Measurements from ENCODE around the gene LRPPRC. TPM values are rescaled to one million over a fixed set of nuclear protein-coding genes. Genes with fewer than 3 reads are reported as not detected.

Gene LRPPRC
- total and polyA plus RNA-seq, 9 of the 15 experiments (the other 6 are each of a cell fraction or from before 2014, with no cell fraction given) = 41.5 to 214 (median 138) TPM

- no peak for TF ChIP-seq BMI1 (IDR thresholded peaks at IDR 0.05; ENCODE audit: low read length)
- TF ChIP-seq ZNF324 (CRISPR knock-in tag; IDR thresholded peaks at IDR 0.05) = no peak
- no peak for TF ChIP-seq ELF2 (CRISPR knock-in tag; IDR thresholded peaks at IDR 0.05)
- TF ChIP-seq CCNT2 (IDR thresholded peaks at IDR 0.05; ENCODE audit: borderline replicate concordance, extremely low read depth, insufficient read length, low read depth, low read length) = peak; percentile 65
- TF ChIP-seq ZNF592 (IDR thresholded peaks at IDR 0.05) = peak; percentile 20; the same call in 1 of the 2 replicates
- TF ChIP-seq SIN3B (IDR thresholded peaks at IDR 0.05; ENCODE audit: low read depth) = peak; percentile 83
- TF ChIP-seq USF2 (CRISPR knock-in tag; IDR thresholded peaks at IDR 0.05) = peak; percentile 94
- peak in 1 of 2 experiments; percentile 45; a peak in 1 of 4 replicates for TF ChIP-seq TBL1XR1 (IDR thresholded peaks at IDR 0.05; ENCODE audit: low read length in 2 of 2)
- 0 out of 2 replicates have a peak, but pooled peaks have one; percentile 56 for TF ChIP-seq CCAR2 (IDR thresholded peaks at IDR 0.05; ENCODE audit: low read depth, low read length)
- TF ChIP-seq RNF2 (IDR thresholded peaks at IDR 0.05) = peak; percentile 22; the same call in 1 of the 2 replicates
- no peak; the same call in 1 of the 2 replicates for TF ChIP-seq RFX1 (IDR thresholded peaks at IDR 0.05)
- TF ChIP-seq POLR2A (conservative IDR thresholded peaks at IDR 0.05) = peak; percentile 91
- TF ChIP-seq ZNF311 (CRISPR knock-in tag; IDR thresholded peaks at IDR 0.05) = no peak
- peak; percentile 84 for TF ChIP-seq ESRRA (IDR thresholded peaks at IDR 0.05; ENCODE audit: borderline replicate concordance, low read depth)
- TF ChIP-seq HDAC2 (IDR thresholded peaks at IDR 0.05) = peak; percentile 51; the same call in 1 of the 2 replicates
- no peak for TF ChIP-seq HMG20B (CRISPR knock-in tag; IDR thresholded peaks at IDR 0.05)
- no peak; the same call in 1 of the 2 replicates for TF ChIP-seq PTBP1 (IDR thresholded peaks at IDR 0.05; ENCODE audit: low read depth, low read length)
- no peak for TF ChIP-seq FOS (IDR thresholded peaks at IDR 0.05; ENCODE audit: extremely low read depth, insufficient read length)
- no peak for TF ChIP-seq TAF15 (IDR thresholded peaks at IDR 0.05; ENCODE audit: low read depth, low read length)
- no peak for TF ChIP-seq SREBF2 (CRISPR knock-in tag; IDR thresholded peaks at IDR 0.05)
- TF ChIP-seq EP400 (IDR thresholded peaks at IDR 0.05) = peak; percentile 97
- peak; percentile 88 for TF ChIP-seq SUPT5H (IDR thresholded peaks at IDR 0.05)
- no peak for TF ChIP-seq FOXA3 (CRISPR knock-in tag; conservative IDR thresholded peaks at IDR 0.05 in 1 of 2, IDR thresholded peaks at IDR 0.05 in 1 of 2)
- TF ChIP-seq MXI1 (IDR thresholded peaks at IDR 0.05; ENCODE audit: low read depth, low read length) = peak; percentile 75
These were observed at the start of gene LRPPRC (continued) for GRCh38 chr2:43995733-43996533.

All from K562 (cell line).